K562 (cell line): ENCODE results near the gene MAP4K1. TPM values are rescaled to one million over a fixed set of nuclear protein-coding genes. Genes with fewer than 3 reads are reported as not detected.

ENCODE experiments used
- ASH1L ChIP-seq: fragments of 450-650 bp; IDR thresholded peaks from 2 replicates; pipeline ENCODE4 v1.6.1; 2018; ENCODE audit warnings: borderline replicate concordance, mild to moderate bottlenecking, low read depth; ENCODE audit not compliant: partially characterized antibody
- BRF1 ChIP-seq: IDR thresholded peaks from 3 replicates; pipeline ENCODE4 v1.6.1; 2011; ENCODE audit warnings: borderline replicate concordance, mild to moderate bottlenecking; ENCODE audit not compliant: insufficient read length; ENCODE audit errors: extremely low read depth
- CLOCK ChIP-seq: fragments of 250-450 bp; sonication (Bioruptor Pico); IDR thresholded peaks from 2 replicates; pipeline ENCODE4 v1.4.0; 2020; ENCODE audit warnings: mild to moderate bottlenecking, moderate library complexity, borderline replicate concordance
- FIP1L1 ChIP-seq: fragments of 200-400 bp; formaldehyde crosslinking; IDR thresholded peaks from 2 replicates; pipeline ENCODE4 v1.6.1; 2018; ENCODE audit warnings: mild to moderate bottlenecking, low read depth, low read length; ENCODE audit not compliant: poor library complexity, severe bottlenecking
- GTF2F1 ChIP-seq: IDR thresholded peaks from 2 replicates; pipeline ENCODE4 v1.6.1; 2011; ENCODE audit warnings: low read depth, low read length, improper control_type of control experiment
- HNRNPL ChIP-seq: fragments of 200-400 bp; formaldehyde crosslinking; IDR thresholded peaks from 2 replicates; pipeline ENCODE4 v1.6.1; 2017; ENCODE audit warnings: low read depth, mild to moderate bottlenecking, low read length
- KDM2B ChIP-seq: fragments of 250-450 bp; sonication (Bioruptor Pico); IDR thresholded peaks from 2 replicates; pipeline ENCODE4 v1.8.0; 2021; ENCODE audit warnings: mild to moderate bottlenecking, moderate library complexity
- MAFG ChIP-seq: fragments of 450-650 bp; conservative IDR thresholded peaks from 2 replicates; pipeline ENCODE4 v1.6.1; 2016; ENCODE audit warnings: missing genetic modification characterization, missing compliant biosample characterization
- MCM5 ChIP-seq: fragments of 450-650 bp; IDR thresholded peaks from 2 replicates; pipeline ENCODE4 v1.6.1; 2016; ENCODE audit warnings: low read depth
- NELFE ChIP-seq: IDR thresholded peaks from 2 replicates; pipeline ENCODE4 v1.6.1; 2011; ENCODE audit warnings: mild to moderate bottlenecking; ENCODE audit not compliant: insufficient read depth, insufficient read length
- NR3C1 ChIP-seq: sonication (generic); formaldehyde crosslinking; IDR thresholded peaks from 2 replicates; pipeline ENCODE4 v1.8.1; 2022; ENCODE audit warnings: missing genetic modification reagents
- POU5F1 ChIP-seq: fragments of 150-350 bp; IDR thresholded peaks from 2 replicates; pipeline ENCODE4 v1.6.1; 2014; ENCODE audit warnings: borderline replicate concordance, low read length, low read depth, mild to moderate bottlenecking; ENCODE audit not compliant: partially characterized antibody
- PURB ChIP-seq: sonication (generic); formaldehyde crosslinking; IDR thresholded peaks from 2 replicates; pipeline ENCODE4 v1.9.0; 2021; ENCODE audit warnings: low read depth, mild to moderate bottlenecking, missing genetic modification reagents
- RFX1 ChIP-seq: fragments of 450-650 bp; IDR thresholded peaks from 2 replicates; pipeline ENCODE4 v1.6.1; 2016; ENCODE audit warnings: mild to moderate bottlenecking, moderate library complexity
- SMC3 ChIP-seq: conservative IDR thresholded peaks from 2 replicates; pipeline ENCODE4 v1.6.1; 2011; ENCODE audit warnings: low read depth, low read length, improper control_type of control experiment; ENCODE audit not compliant: insufficient read depth
- SREBF1 ChIP-seq: fragments of 150-350 bp; IDR thresholded peaks from 2 replicates; pipeline ENCODE4 v1.6.1; 2014; ENCODE audit warnings: antibody characterized with exemption, low read depth, low read length, borderline replicate concordance
- SRF ChIP-seq, 2 experiments: fragments of 250-450, 450-650 bp in 1 of 2; sonication (Bioruptor Pico) in 1 of 2; sonication (generic) in 1 of 2; formaldehyde crosslinking; IDR thresholded peaks; 2 replicates each; pipeline versions ENCODE4 v1.5.0 to v1.5.1; 2020 to 2022; ENCODE audit warnings: mild to moderate bottlenecking in 1 of 2, missing genetic modification reagents in 1 of 2
- SRSF1 ChIP-seq: fragments of 200-400 bp; formaldehyde crosslinking; IDR thresholded peaks from 2 replicates; pipeline ENCODE4 v1.6.1; 2017; ENCODE audit warnings: mild to moderate bottlenecking, low read depth, low read length, moderate library complexity
- SRSF7 ChIP-seq: fragments of 200-400 bp; formaldehyde crosslinking; optimal IDR thresholded peaks from 2 replicates; pipeline ENCODE3; 2017; ENCODE audit warnings: mild to moderate bottlenecking, low read depth, low read length
- ZNF12 ChIP-seq: sonication (generic); formaldehyde crosslinking; IDR thresholded peaks from 2 replicates; pipeline ENCODE4 v1.4.0; 2020; ENCODE audit warnings: mild to moderate bottlenecking, missing genetic modification reagents
- ZNF212 ChIP-seq: fragments of 450-650 bp; formaldehyde crosslinking; IDR thresholded peaks from 2 replicates; pipeline ENCODE4 v1.4.0; 2020; ENCODE audit warnings: mild to moderate bottlenecking
- ZNF282 ChIP-seq: sonication (generic); formaldehyde crosslinking; IDR thresholded peaks from 2 replicates; pipeline ENCODE4 v1.8.1; 2023; ENCODE audit warnings: missing genetic modification reagents
- ZNF586 ChIP-seq: fragments of 450-650 bp; formaldehyde crosslinking; conservative IDR thresholded peaks from 2 replicates; pipeline ENCODE4 v1.4.0; 2020; ENCODE audit warnings: mild to moderate bottlenecking, moderate library complexity
- polyA plus RNA-seq, 8 experiments: library from polyadenylated mRNA; depleted of rRNA in 4 of 8; stranded (reverse) in 5 of 8; unstranded in 3 of 8; fragments of >200 nt; fragmentation: Nextera tagmentation in 2 of 8; fragmentation: Illumina TruSeq in 1 of 8; extraction: Ambion mirVana in 2 of 8; extraction: Trizol in 1 of 8; gene quantifications; 2 replicates each; pipeline versions ENCODE4 v1.2.1 to v1.2.3, GENCODE V29; 2011 to 2014; ENCODE audit warnings: inconsistent platforms in 1 of 8, missing spikeins in 1 of 8
- total RNA-seq, 7 experiments: library from RNA; depleted of rRNA in 6 of 7; stranded (reverse); fragments of >200 nt in 6 of 7; fragmentation: Illumina TruSeq in 2 of 7; extraction: Trizol in 2 of 7; gene quantifications; 2 replicates each; pipeline versions ENCODE4 v1.2.1 to v1.2.3, GENCODE V29; 2011 to 2021; ENCODE audit warnings: low replicate concordance in 1 of 7
- TF ChIP-seq, protein P1 (sequence below): sonication (generic); formaldehyde crosslinking; IDR thresholded peaks from 2 replicates; pipeline ENCODE4 v1.8.0; 2022; ENCODE audit warnings: mild to moderate bottlenecking, low read depth, missing genetic modification reagents

MAP4K1 gene
- total and polyA plus RNA-seq, 9 of the 15 experiments (the other 6 are each of a cell fraction or from before 2014, with no cell fraction given): 0.14 to 3.2 (median 0.73) TPM; not detected in 1

DNA sequence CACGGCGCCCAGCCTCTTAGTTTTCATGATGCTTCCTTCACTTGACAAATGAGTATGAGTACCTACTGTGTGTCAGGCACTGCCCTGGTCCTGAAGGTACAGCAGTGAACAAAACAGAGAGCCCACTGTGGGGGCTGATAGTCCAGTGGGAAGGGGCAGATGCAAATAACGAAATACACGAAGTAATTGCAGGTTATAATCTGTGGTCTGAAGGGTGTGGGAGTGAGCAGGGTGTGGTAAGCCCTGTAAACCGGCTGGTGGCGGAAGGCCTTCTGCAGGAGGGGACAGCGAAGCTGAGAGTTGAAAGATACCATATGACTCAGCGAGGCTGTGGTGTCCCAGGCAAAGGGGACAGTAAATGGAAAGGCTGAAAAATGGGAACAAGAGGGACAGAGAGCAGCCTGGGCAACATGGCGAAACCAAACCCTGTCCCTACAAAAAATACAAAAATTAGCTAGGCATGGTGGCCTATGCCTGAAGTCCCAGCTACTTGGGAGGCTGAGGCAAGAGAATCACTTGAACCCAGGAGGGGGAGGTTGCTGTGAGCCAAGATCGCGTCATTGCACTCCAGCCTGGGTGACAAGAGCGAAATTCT, 60.5 kb downstream of the MAP4K1 start (continued):
- TF ChIP-seq, protein P1, sequence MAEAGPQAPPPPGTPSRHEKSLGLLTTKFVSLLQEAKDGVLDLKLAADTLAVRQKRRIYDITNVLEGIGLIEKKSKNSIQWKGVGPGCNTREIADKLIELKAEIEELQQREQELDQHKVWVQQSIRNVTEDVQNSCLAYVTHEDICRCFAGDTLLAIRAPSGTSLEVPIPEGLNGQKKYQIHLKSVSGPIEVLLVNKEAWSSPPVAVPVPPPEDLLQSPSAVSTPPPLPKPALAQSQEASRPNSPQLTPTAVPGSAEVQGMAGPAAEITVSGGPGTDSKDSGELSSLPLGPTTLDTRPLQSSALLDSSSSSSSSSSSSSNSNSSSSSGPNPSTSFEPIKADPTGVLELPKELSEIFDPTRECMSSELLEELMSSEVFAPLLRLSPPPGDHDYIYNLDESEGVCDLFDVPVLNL (CRISPR knock-in tag): no peak
- TF ChIP-seq ASH1L (no peak), SRSF7 (no peak), SRF (CRISPR knock-in tag; IDR thresholded peaks at IDR 0.05) (no peak), ZNF212 (CRISPR knock-in tag) (no peak), ZNF282 (CRISPR knock-in tag) (no peak), GTF2F1 (no peak), HNRNPL (no peak), CLOCK (no peak), MAFG (peak; percentile 79), BRF1 (no peak), SMC3 (no peak; the same call in 1 of the 2 replicates), SRSF1 (no peak), RFX1 (no peak), ZNF12 (CRISPR knock-in tag) (no peak), KDM2B (no peak), SREBF1 (no peak), NR3C1 (CRISPR knock-in tag) (no peak), MCM5 (no peak), ZNF586 (CRISPR knock-in tag) (no peak), FIP1L1 (no peak), POU5F1 (no peak), PURB (no peak), NELFE (no peak)
